Prostate gland (tissue), 2 donors: Measurements from ENCODE around the gene PRDM11. TPM values are rescaled to one million over a fixed set of nuclear protein-coding genes. Genes with fewer than 3 reads are reported as not detected.
A peak's percentile ranks its signal among the peaks of the same experiment; 100 is the strongest.
"Not testable (repeated sequence)": the region's sequence is repeated elsewhere in the genome, so short reads cannot be mapped to it uniquely, and the experiment has no call there.

Source experiments
- DNase-seq: peaks from one replicate; pipeline ENCODE4 v3.0.0-alpha.2; 2019; ENCODE audit warnings: low spot score
- H3K27ac ChIP-seq, 2 donors: fragments of 200-600 bp; sonication (generic); 2 replicates each; pipeline ENCODE4 v1.5.1; 2017 to 2019
- H3K27me3 ChIP-seq: fragments of 200-600 bp; sonication (generic); replicated peaks from 2 replicates; pipeline ENCODE4 v1.5.1; 2019; ENCODE audit not compliant: insufficient read depth
- H3K36me3 ChIP-seq, 2 donors: fragments of 200-600 bp; sonication (generic); 1 replicate in 1 of 2; 2 replicates in 1 of 2; pipeline versions ENCODE4 v1.5.1 to v1.8.1; 2017 to 2019
- H3K4me1 ChIP-seq: fragments of 200-600 bp; sonication (generic); replicated peaks from 2 replicates; pipeline ENCODE4 v1.5.1; 2019
- H3K4me3 ChIP-seq, 2 donors: fragments of 200-600 bp; sonication (generic); 2 replicates each; pipeline ENCODE4 v1.5.1; 2017 to 2019
- H3K9me3 ChIP-seq: fragments of 200-600 bp; sonication (generic); 2 replicates; pipeline ENCODE4 v1.5.1; 2017
- POLR2A ChIP-seq: fragments of 450-650 bp; IDR thresholded peaks from one replicate; pipeline ENCODE4 v1.6.1; 2016; ENCODE audit warnings: antibody characterized with exemption, mild to moderate bottlenecking
- POLR2AphosphoS5 ChIP-seq: sonication (generic); formaldehyde crosslinking; IDR thresholded peaks from one replicate; pipeline ENCODE4 v1.6.1; 2017; ENCODE audit warnings: antibody characterized with exemption
- WGBS: methylation state at CpG from one replicate; pipeline ENCODE4 v1.1.5; 2018; 5-methylcytosine and 5-hydroxymethylcytosine counted together
- intact Hi-C: fragments of 100-400 bp; cut with DNase I; formaldehyde crosslinking; loops from one replicate; pipeline ENCODE4 v1.14.2; 2022
- total RNA-seq, 2 donors: library from RNA; depleted of rRNA; stranded (reverse); fragments of >200 nt; gene quantifications; one replicate each; pipeline ENCODE4 v1.1.0, GENCODE V29; 2016
- TF ChIP-seq, protein P1 (sequence below), 4 experiments: fragments of 200-600 bp in 2 of 4; fragments of 450-650 bp in 2 of 4; sonication (generic) in 2 of 4; IDR thresholded peaks; 1 replicate in 3 of 4; 2 replicates in 1 of 4; pipeline ENCODE4 v1.5.1; 2016 to 2019; ENCODE audit warnings: antibody characterized with exemption in 4 of 4, mild to moderate bottlenecking in 2 of 4, moderate library complexity in 2 of 4

Gene PRDM11
- total RNA-seq, 2 donors from 2014 or later: 13.1 to 15.3 TPM

GRCh38 chr11:45108070-45109064 lies 38.1 kb upstream of the PRDM11 start:
- WGBS: 68% methylated on average over 14 of the region's 14 CpGs
- no peak for DNase-seq
- H3K4me3 ChIP-seq: no peak overlapping the region

GRCh38 chr11:45109400-45109799 lies 37.0 kb upstream of the PRDM11 start:
- Histone ChIP-seq H3K4me3 (no peak overlapping the region), H3K36me3 (no peaks in the 10 kb centered on the region), H3K27me3 (no peaks in the 10 kb centered on the region), H3K4me1 (no peaks in the 10 kb centered on the region), H3K9me3 (no peaks in the 10 kb centered on the region), H3K27ac (no peak overlapping the region)
- no peak for DNase-seq
- TF ChIP-seq, protein P1, sequence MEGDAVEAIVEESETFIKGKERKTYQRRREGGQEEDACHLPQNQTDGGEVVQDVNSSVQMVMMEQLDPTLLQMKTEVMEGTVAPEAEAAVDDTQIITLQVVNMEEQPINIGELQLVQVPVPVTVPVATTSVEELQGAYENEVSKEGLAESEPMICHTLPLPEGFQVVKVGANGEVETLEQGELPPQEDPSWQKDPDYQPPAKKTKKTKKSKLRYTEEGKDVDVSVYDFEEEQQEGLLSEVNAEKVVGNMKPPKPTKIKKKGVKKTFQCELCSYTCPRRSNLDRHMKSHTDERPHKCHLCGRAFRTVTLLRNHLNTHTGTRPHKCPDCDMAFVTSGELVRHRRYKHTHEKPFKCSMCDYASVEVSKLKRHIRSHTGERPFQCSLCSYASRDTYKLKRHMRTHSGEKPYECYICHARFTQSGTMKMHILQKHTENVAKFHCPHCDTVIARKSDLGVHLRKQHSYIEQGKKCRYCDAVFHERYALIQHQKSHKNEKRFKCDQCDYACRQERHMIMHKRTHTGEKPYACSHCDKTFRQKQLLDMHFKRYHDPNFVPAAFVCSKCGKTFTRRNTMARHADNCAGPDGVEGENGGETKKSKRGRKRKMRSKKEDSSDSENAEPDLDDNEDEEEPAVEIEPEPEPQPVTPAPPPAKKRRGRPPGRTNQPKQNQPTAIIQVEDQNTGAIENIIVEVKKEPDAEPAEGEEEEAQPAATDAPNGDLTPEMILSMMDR (IDR thresholded peaks at IDR 0.05): no peak
- TF ChIP-seq POLR2A: no peak
- TF ChIP-seq POLR2AphosphoS5: no peak
- 57% methylated on average over 3 of the region's 3 CpGs for WGBS
- intact Hi-C loops: loop anchor here (5.0 kb wide), 1 partner anchor 487 kb away; no protein-coding TSS in a partner anchor

More at GRCh38 chr11:45108070-45109064, 38.1 kb upstream of the PRDM11 start:
- Histone ChIP-seq H3K4me1 (no peaks in the 10 kb centered on the region), H3K9me3 (no peaks in the 10 kb centered on the region), H3K27me3 (no peaks in the 10 kb centered on the region), H3K36me3 (no peaks in the 10 kb centered on the region), H3K27ac (no peak overlapping the region)
- no peak for TF ChIP-seq POLR2A
- TF ChIP-seq, protein P1 (IDR thresholded peaks at IDR 0.05): no peak
- TF ChIP-seq POLR2AphosphoS5: no peak
- intact Hi-C loops: loop anchor here (5.0 kb wide), 1 partner anchor 486 kb away; no protein-coding TSS in a partner anchor

- TF ChIP-seq, protein P1 (IDR thresholded peaks at IDR 0.05): peak; percentile 61 to 93 (median 84)
- no peak for TF ChIP-seq POLR2A
- intact Hi-C loops: loop anchor here (1.0 to 10.0 kb wide), 3 partner anchors 124 to 223 kb away; no protein-coding TSS in a partner anchor
Observed at GRCh38 chr11:45110562-45110961, 35.9 kb upstream of the PRDM11 start.

GRCh38 chr11:45113807-45114206 lies 32.6 kb upstream of the PRDM11 start:
- DNase-seq: no peak
- H3K36me3 ChIP-seq: no peaks in the 10 kb centered on the region
- no peaks in the 10 kb centered on the region for H3K27me3 ChIP-seq
- no peaks in the 10 kb centered on the region for H3K9me3 ChIP-seq
- no peak overlapping the region for H3K27ac ChIP-seq
- TF ChIP-seq, protein P1 (IDR thresholded peaks at IDR 0.05): no peak
- TF ChIP-seq POLR2AphosphoS5 (no peak), POLR2A (no peak)
- intact Hi-C loops: loop anchor here (10.0 kb wide), 1 partner anchor 121 kb away; no protein-coding TSS in a partner anchor
- no peaks in the 10 kb centered on the region for H3K4me1 ChIP-seq
- H3K4me3 ChIP-seq: no peak overlapping the region

More at GRCh38 chr11:45110562-45110961, 35.9 kb upstream of the PRDM11 start:
- no peaks in the 10 kb centered on the region for H3K4me1 ChIP-seq
- no peak overlapping the region for H3K4me3 ChIP-seq
- no peaks in the 10 kb centered on the region for H3K9me3 ChIP-seq
- H3K36me3 ChIP-seq: no peaks in the 10 kb centered on the region
- no peaks in the 10 kb centered on the region for H3K27me3 ChIP-seq
- 10% methylated on average over 10 of the region's 10 CpGs for WGBS
- H3K27ac ChIP-seq: no peak overlapping the region
- peak; percentile 65 for DNase-seq

DNA sequence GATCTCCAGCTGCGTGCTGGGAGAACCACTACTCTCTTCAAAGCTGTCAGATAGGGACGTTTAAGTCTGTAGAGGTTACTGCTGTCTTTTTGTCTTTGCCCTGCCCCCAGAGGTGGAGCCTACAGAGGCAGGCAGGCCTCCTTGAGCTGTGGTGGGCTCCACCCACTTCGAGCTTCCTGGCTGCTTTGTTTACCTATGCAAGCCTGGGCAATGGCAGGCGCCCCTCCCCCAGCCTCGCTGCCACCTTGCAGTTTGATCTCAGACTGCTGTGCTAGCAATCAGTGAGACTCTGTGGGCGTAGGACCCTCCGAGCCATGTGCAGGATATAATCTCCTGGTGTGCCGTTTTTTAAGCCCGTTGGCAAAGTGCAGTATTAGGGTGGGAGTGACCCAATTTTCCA lies 18.6 kb upstream of the PRDM11 start:
- intact Hi-C loops, H3K9me3 ChIP-seq, H3K27me3 ChIP-seq, H3K4me1 ChIP-seq, DNase-seq, H3K27ac ChIP-seq, H3K4me3 ChIP-seq, H3K36me3 ChIP-seq: not testable (repeated sequence)
- 73% methylated on average over 9 of the region's 9 CpGs for WGBS
